HG02938 (cell line): ENCODE results near the gene TNFAIP3.
"Not testable (repeated sequence)": the region's sequence is repeated elsewhere in the genome, so short reads cannot be mapped to it uniquely, and the experiment has no call there.

Source experiments
- ATAC-seq: cut with Tn5 transposase; IDR thresholded peaks from one replicate; pipeline ENCODE4 v1.9.1; 2021; ENCODE audit warnings: mild to moderate bottlenecking, moderate library complexity; ENCODE audit not compliant: unreplicated experiment

Gene TNFAIP3

GRCh38 chr6:137844327-137844726 lies 22.7 kb upstream of the TNFAIP3 start:
- not testable (repeated sequence) for ATAC-seq

- not testable (repeated sequence) for ATAC-seq
Measured at GRCh38 chr6:137844773-137845172, 22.3 kb upstream of the TNFAIP3 start.

- ATAC-seq = no peak
Measured at GRCh38 chr6:137845460-137845859, 21.6 kb upstream of the TNFAIP3 start.

- ATAC-seq = no peak
Measured at GRCh38 chr6:137846274-137846673, 20.8 kb upstream of the TNFAIP3 start.

GRCh38 chr6:137846772-137847313 lies 20.2 kb upstream of the TNFAIP3 start:
- ATAC-seq = no peak

GRCh38 chr6:137847748-137848147 lies 19.3 kb upstream of the TNFAIP3 start:
- ATAC-seq = no peak

- no peak for ATAC-seq
Measured at GRCh38 chr6:137848672-137849071, 18.4 kb upstream of the TNFAIP3 start.

GRCh38 chr6:137849181-137849980 lies 17.7 kb upstream of the TNFAIP3 start:
- no peak for ATAC-seq

- no peak for ATAC-seq
Measured at GRCh38 chr6:137849981-137850714, 16.9 kb upstream of the TNFAIP3 start.

GRCh38 chr6:137850816-137851602 lies 16.1 kb upstream of the TNFAIP3 start:
- no peak for ATAC-seq

GRCh38 chr6:137851669-137852068 lies 15.4 kb upstream of the TNFAIP3 start:
- no peak for ATAC-seq

- ATAC-seq = no peak
Measured at GRCh38 chr6:137852346-137852745, 14.7 kb upstream of the TNFAIP3 start.

- ATAC-seq = no peak
Measured at GRCh38 chr6:137852811-137853210, 14.2 kb upstream of the TNFAIP3 start.

- ATAC-seq = no peak
Measured at GRCh38 chr6:137853569-137854213, 13.4 kb upstream of the TNFAIP3 start.

- no peak for ATAC-seq
Measured at GRCh38 chr6:137856138-137856898, 10.7 kb upstream of the TNFAIP3 start.

GRCh38 chr6:137859025-137859424 lies 8.0 kb upstream of the TNFAIP3 start:
- no peak for ATAC-seq

- no peak for ATAC-seq
Measured at GRCh38 chr6:137860394-137861005, 6.6 kb upstream of the TNFAIP3 start.

- ATAC-seq = no peak
Measured at GRCh38 chr6:137861550-137862337, 5.3 kb upstream of the TNFAIP3 start.
